ENCODE measurements around the gene ZNF326. TPM values are rescaled to one million over a fixed set of nuclear protein-coding genes. Genes with fewer than 3 reads are reported as not detected.

Gene ZNF326, protein sequence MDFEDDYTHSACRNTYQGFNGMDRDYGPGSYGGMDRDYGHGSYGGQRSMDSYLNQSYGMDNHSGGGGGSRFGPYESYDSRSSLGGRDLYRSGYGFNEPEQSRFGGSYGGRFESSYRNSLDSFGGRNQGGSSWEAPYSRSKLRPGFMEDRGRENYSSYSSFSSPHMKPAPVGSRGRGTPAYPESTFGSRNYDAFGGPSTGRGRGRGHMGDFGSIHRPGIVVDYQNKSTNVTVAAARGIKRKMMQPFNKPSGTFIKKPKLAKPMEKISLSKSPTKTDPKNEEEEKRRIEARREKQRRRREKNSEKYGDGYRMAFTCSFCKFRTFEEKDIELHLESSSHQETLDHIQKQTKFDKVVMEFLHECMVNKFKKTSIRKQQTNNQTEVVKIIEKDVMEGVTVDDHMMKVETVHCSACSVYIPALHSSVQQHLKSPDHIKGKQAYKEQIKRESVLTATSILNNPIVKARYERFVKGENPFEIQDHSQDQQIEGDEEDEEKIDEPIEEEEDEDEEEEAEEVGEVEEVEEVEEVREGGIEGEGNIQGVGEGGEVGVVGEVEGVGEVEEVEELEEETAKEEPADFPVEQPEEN
- total RNA-seq = 4.3 and 7.2 TPM in 2 replicates
- polyA plus RNA-seq (2012) = 9.5 TPM

DNA sequence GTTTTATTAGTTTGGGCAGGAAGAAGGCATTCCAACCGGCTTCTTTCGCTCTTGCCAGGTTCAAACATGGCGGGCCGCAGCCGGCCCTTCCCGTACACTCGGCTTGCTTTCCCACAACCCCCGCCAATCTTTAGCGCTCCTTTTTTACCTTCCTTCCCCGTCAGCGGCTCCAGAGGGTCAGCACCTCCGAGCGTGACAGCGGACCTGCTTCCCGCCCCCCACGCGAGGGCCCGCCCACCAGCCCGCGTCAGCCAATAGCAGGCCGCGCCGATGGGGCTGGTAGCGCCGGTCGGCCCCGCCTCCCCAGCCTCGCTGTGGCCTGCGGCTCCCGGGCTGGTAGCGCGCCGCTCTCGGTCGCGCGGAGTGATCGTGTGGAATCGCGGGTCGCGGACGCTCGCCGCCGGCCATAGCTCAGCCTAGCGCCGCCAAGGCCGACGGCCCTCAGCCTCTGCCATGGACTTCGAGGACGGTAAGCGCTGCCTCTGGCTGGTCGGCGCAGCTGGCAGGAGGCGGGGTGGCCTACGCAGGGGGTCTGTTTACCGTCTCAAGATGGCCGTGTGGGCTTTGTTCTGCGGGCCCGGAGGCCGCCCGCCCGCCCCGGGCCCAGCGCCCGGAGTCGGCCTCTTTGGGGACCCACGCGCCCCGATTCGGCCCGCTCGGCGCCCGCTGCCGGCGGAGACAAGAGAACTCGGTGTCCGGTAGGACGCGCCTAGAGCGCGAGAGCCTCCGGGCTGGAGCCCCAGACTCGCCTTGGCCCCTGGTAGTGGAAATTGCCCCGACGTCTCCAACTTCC lies at the start of gene ZNF326:
ZNF326 (plus strand) TSS at position 306 of the 793 bp plus-strand sequence; CDS start at position 454, 148 bp downstream.
- DNase-seq (ENCODE audit: low read depth) = peak; percentile 94

DNA sequence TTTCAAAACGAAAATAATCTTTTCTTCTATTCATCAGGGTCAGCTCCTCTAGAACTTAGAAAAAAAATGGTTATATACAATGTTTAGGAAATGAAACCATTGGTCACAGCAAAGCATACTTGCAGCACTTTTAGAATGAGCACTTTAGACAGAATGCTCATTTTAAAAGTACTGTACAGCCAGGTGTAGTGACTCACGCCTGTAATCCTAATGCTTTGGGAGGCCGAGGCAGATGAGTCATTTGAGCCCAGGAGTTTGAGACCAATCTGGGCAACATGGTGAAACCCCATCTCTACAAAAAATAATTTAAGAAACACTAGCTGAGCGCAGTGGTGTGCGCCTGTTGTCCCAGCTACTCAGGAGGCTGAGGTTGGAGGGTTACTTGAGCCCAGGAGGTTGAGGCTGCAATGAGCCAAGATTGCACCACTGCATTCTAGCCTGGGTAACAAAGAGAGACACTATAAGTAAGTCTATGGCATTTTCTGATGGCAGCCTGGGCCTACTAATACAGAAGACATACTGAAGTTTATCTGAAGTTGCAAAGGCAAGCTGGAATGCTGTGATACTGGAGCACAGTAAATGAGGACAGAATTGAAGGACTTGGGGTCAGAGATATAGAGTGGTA lies 48.9 kb upstream of the ZNF326 start:
- DNase-seq (ENCODE audit: low read depth) = peak; percentile 32

DNA sequence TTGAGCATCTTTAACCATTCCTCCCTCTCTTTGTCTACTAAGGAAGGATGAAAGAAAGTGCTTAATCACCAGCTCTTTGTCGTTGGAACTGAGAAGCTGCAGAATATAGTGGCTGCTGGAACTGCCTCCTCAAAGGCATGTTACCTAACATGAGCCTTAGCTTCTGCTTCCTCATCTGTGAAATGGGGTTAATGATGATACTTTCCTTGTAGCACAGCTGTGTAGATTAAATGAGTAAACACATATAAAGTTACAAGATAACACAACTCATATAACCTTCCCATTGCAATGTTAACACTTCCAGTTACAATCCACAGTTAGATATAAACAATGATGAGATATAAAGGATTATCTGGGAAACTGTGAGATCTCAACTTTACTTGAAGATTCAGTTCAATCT lies 48.4 kb upstream of the ZNF326 start:
- no peak for DNase-seq (ENCODE audit: low read depth)

DNA sequence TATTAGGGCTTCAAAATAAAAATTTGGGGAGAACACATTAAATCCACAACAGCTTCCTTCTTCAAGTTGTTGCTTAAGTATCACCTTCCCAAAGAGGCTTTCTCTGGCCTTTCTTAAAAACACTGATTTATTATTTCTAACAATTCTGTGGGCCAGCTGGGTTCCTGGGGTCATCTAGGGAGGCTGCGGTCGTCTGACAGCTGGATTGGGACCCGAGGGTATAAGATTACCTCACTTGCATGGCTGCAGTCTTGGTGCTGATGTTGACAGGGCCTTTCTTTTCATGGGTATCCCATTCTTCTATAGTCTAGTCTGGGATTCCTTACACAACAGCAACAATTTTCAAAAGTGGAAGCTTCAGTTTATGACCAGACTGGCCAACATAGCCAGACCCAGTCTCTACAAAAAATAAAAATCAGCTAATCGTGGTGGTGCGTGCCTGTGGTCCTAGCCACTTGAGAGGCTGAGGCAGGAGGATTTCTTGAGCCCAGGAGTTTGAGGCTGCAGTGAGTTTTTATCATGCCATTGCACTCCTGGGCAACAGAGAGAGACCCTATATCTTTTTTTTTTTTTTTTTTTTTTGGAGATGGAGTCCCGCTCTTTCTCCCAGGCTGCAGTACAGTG lies 46.1 kb upstream of the ZNF326 start:
- DNase-seq (ENCODE audit: low read depth) = no peak

DNA sequence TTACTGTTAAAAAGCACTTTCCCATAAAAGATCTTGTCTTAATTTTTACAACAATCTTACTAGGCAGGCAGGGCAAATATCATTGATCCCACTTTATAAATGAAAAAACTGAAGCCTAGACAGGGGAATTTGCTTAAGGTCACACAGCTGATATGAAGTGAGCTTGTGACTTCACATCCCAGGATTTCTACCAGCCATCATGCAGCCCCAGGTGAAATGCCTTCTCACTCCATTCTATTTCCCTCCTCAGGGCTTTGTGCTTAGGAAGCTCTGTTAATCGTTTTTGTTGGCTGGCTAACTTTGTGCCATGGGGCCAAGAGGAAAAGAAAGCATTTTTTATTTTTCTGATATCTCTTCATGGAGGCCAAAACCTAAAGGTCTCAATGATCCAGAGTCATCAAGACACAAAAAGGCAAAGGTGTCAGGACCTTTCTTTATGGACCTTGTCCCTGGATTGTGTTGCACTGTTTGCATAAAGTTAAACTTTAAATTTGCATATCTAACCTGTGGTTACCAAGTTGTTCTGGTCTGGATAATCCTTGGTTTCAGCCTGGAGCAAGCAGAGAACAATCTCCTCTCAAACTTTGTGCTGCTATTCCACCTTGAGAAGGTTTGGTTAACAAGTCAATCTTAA lies 44.8 kb upstream of the ZNF326 start:
- DNase-seq (ENCODE audit: low read depth) = no peak

DNA sequence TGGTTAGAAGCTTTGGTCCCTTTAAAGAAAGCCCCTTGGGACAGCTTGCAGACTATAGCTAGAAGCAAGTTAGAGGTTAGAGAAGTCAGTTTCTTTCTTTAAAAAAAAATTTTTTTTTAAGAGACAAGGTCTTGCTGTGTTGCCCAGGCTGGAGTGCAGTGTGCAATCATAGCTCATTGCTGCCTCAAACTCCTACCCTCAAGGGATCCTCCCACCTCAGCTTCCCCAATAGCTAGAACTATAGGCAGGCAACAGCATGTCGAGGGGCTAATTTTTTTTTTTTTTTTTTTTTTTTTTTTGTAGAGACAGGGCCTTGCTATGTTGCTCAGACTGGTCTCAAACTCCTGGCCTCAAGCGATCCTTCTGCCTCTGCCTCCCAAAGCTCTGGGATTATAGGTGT lies 44.2 kb upstream of the ZNF326 start:
- no peak for DNase-seq (ENCODE audit: low read depth)

DNA sequence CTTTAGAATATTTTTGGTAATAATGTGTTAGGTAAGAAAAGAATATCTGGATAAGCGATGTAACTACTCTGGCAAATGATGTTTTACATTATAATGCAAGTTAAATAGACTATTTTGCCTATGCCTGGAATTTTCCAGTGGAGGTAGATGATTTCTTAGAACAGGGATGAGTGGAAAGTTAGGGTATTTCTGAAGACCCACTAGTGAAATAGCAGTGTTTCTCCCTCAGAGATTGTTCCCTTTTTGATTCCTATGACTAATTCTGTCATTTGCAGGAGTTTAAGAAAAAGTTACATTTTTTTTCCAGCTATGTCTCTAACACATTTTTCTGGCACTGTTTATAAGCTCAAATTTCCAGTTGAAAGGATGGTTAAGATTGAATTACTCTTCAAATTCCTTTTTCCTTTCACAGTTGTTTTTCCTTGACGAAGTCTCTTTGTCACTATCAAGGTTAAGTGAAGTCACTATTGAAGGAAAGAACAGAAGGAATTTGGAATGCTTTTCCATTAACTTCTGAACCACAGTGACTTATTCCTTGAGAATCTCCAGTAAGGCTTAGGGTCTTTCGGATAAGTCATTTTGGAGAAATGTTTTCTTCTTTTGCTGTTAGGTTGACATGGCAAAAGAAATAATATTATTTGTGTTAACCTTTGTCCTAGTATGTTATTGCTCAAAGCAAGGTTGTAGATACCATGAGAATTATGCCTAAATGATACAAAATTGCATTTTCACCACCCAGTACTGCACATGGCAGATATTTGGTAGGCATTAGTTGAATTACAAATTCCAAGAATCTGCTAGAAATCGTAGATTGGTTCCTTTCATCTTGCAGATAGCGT lies 42.9 kb upstream of the ZNF326 start:
- DNase-seq (ENCODE audit: low read depth) = peak; percentile 60

DNA sequence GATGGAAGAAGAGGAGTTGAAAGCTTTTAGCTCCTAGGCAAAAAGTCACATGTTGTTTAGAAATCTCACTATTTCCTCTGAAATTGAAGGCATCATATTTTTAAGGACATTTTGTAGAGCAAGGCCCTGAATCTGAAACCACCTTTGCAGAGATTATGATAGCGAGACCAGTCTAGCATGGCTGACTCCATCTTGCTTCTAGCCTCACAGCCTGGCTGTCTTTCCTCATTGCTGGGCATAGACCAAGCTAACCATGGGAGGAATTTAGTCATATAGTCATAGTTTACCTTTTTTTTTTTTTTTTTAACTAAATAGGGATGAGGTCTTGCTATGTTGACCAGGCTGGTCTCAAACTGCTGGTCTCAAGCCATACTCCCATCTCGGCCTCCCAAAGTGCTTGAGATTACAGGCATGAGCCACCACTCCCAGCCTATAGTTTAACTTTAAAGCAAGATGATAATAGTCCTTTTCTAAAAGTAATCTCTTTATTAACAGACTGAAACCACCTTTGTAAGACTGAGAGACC lies 42.2 kb upstream of the ZNF326 start:
- DNase-seq (ENCODE audit: low read depth) = no peak

DNA sequence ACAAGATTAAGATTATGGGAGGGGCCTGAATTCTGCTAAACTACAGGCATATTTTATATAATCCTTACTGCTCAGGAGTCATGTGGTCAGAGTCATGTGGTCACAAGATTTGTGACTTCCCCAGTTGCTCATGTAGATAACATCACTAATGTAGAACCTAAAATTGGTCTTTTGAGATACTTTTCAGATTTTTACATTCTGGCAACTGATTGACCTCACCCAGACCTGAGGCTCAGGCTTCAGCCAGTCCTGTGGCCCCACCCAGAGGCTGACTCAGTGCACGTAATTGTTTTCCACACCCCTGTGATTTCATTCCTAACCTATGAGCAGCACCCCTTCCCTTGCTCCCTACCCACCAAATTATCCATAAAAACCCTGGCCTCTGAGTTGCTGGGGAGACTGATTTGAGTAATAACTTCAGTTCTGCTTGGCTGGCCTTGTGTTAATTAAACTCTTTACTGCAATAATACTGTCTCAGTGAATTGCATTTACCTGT lies 41.7 kb upstream of the ZNF326 start:
- peak; percentile 69 for DNase-seq (ENCODE audit: low read depth)

DNA sequence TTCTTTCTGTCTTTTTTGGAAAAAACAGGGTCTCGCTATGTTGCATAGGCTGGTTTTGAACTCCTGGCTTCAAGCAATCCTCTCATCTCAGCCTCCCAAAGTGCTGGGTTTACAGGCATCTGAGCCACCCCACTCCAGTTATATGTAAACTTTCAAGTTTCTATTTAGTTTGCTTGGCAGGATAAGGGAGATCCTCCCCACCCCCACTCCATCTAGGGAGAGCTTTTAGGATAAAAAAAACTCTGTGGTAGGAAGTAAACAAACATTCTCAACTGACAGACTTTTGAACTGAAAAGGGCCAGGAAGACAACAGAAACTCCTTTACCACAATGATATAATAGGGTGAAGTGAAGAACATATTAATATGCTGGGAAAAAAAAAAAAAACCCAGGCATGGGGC lies 41.0 kb upstream of the ZNF326 start:
- DNase-seq (ENCODE audit: low read depth) = no peak

DNA sequence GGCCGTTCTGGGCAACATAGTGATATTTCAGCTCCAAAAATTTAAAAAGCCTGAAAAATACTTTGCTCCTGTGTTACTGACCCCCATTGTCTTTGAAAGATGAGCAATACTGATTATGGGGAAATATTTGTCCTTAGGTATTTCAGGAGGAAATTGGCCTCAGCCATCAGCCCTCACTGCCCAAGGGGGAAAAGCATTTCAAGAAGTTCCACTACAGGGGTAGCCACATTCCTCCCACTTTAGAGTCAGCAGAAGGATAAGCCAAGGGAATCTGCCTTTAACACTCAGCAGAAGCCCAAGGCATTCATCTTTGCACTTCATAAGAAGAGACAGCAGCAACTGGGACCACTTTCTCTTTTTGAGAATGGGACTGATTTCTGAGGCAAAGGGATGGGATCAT lies 40.5 kb upstream of the ZNF326 start:
- DNase-seq (ENCODE audit: low read depth) = no peak

DNA sequence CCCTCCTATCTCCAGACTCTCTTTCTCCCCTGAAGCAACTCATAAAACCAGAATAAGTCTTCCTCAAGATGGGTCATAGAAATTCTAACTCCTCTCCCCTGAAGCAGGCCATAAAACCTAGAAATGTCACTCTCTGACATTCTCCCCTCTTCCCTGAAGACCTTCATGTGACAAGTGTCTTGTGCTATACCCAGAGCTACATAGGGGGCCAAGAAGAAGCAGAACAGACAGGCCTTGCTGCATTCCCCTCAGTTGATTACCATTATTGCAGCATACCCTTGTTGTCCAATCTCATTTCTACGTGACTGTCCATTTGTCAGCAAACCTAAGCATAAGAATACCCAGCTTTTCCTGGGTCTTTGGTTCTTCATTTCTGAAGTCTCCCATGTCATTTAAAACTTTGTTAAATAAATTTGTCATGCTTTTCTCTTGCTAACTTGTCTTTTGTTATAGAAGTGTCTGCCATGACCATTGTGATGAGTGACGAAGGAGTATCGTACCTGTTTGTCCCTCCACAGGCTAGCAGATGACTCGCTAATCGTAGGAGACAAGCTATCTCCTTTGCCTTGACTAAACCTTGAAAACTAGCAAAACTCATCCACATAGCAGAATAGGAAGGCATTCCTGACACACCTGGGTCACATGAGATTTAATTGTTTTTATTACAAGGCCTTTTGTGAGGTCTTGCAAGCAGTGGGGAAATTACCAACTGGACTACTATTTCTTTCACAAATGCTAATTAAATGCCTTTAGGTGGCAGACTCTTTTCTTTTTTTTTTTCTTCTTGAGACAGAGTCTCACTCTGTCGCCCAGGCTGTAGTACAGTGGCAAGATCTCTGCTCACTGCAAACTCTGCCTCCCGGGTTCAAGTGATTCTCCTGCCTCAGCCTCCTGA lies 39.4 kb upstream of the ZNF326 start:
- no peak for DNase-seq (ENCODE audit: low read depth)

DNA sequence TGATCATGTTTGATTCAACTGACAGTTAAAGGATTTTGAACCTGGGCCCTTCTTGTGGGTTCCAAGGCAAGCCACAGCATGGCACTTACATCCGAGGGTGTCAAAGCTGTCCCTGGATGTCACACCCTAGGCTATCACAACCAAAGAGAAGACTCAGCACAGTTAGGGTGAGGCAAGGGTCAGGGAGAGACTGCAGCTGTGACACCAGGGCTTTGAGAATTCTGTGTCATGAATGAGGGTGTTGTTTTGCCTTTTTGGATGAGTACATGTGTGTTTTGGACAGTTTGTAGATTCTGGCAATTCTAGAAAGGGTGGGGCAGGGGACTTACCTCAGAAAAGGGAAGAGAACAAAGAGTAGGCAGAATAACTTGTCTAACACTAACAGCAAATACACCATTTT lies 37.8 kb upstream of the ZNF326 start:
- DNase-seq (ENCODE audit: low read depth) = peak; percentile 45

DNA sequence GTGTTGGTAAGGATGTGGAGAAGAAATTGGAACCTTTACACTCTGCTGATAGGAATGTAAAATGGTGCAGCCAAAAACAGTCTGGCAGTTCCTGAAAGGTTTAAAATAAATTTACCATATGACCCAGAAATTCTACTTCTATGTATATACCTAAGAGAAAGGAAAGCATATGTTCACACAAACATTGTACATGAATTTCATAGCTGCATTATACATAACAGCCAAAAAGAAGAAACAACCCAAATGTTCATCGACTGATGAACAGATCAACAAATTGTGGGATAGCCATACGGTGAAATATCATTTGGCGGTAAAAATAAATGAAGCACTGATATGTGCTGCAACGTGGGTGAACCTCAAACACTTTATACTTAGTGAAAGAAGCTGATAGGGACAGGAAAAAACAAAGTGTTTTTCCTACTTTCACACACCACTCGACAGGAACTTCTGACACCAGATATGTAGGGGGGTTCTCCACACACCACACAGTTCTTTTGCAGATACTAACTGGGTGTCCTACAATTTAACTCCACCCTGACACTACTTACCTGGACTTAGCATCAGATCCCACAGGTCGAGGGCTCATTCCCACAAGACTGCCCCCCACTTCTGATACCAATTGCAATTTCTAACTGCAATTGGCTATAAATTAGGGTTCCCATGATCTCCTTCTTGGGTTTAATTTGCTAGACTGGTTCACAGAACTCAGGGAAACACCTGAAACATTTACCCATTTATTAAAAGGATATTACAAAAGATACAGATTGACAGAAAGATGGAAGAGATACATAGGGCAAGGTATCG lies 35.9 kb upstream of the ZNF326 start:
- no peak for DNase-seq (ENCODE audit: low read depth)

DNA sequence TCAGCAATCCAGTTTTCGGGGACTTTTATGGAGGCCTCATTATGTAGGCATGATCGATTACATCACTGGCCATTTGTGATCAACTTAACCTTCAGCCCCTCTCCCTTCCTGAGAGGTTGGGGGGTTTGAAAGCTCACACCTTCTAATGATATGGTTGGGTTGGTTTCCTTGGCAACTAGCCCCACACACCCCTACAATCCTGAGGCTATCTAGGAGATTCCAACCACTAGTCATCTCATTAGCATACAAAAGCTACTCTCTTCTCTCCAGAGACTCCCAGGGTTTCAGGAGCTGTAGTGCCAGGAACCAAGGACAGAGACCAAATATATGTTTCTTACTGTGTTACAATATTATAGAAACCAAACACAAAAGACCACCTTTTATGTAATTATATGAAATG lies 35.2 kb upstream of the ZNF326 start:
- no peak for DNase-seq (ENCODE audit: low read depth)

DNA sequence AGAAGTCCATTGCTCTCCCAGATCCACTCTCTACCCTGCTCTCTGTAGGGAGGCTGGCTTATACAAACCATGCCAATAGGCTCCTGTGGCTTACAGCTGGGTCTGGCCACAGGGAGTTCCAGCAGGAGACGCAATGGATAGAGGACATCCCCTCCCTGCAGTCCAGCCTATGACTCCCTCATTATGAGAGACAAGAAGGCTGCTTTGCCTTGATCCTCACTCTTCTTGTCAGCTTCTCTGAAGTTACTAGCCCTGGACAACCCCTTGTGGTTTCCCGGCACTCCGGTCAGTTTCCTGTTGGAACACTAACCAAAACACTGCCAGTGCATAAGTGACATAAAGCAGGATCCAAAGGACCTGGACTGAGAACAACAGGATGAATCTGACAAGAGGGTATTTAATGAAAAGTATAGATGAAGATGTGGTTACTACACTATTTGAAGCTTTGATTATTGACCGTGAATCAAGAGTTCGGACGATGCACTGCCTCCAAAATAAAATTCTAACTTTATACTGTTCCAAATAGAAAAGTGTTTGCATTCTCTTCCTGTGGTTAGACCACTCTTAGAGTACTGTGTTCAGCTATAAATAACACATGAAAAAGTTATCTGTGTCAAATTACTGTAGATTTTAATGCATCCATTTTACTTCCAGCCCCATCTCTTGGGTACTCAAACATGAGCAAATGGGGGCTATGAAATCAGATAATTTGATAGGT lies 32.7 kb upstream of the ZNF326 start:
- peak; percentile 68 for DNase-seq (ENCODE audit: low read depth)

DNA sequence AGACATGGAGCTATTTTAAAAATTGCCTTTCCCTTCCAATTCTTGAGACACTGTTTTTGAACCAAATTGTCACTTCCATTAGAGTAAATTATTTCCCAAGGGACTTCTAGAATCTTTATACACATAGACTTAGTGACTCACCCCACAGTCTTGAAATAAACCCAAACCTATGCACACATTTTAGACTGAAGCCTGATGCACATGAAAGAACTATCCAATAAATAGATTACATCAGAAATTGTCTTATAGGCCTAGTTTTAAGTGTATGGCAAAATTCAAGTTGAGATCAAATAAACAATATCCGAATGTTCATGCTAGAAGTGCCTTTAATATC lies 32.2 kb upstream of the ZNF326 start:
- DNase-seq (ENCODE audit: low read depth) = no peak

Data from myocyte (in vitro differentiated cells).